ENCODE data around the gene DDX52.

GRCh38 chr17:37678036-37678435 lies 34.8 kb upstream of the DDX52 start:
- TF ChIP-seq EP300 (IDR thresholded peaks at IDR 0.05) (no peak), CTCF (IDR thresholded peaks at IDR 0.05) (no peak)

Data from tibial nerve (tissue), 4 donors.